ENCODE data around the gene SACM1L. TPM values are rescaled to one million over a fixed set of nuclear protein-coding genes. Genes with fewer than 3 reads are reported as not detected.
A peak's percentile ranks its signal among the peaks of the same experiment; 100 is the strongest.
"Not testable (repeated sequence)": the region's sequence is repeated elsewhere in the genome, so short reads cannot be mapped to it uniquely, and the experiment has no call there.

The SACM1L gene
- total RNA-seq, 1 donor from 2014 or later, result 91.7 TPM

GRCh38 chr3:45690336-45691035 lies 1.3 kb downstream of the SACM1L start:
- intact Hi-C loops (cut with micrococcal nuclease), result loop anchor here (10.0 kb wide), 2 partner anchors 576 to 604 kb away; no protein-coding TSS in a partner anchor
- Mint-ChIP-seq H3K27me3 (peaks cover 4% of the 10 kb centered on the region), H3K27ac (peak overlapping the region; percentile 94), H3K9me3 (peaks cover 4% of the 10 kb centered on the region), H3K36me3 (ENCODE audit: low read depth) (peaks cover 43% of the 10 kb centered on the region), H3K4me3 (peak overlapping the region; percentile 87), H3K4me1 (peaks cover 52% of the 10 kb centered on the region)
- peak; percentile 65 for DNase-seq

GRCh38 chr3:45691842-45692241 lies 2.6 kb downstream of the SACM1L start:
- Mint-ChIP-seq H3K4me1 (peaks cover 62% of the 10 kb centered on the region), H3K36me3 (ENCODE audit: low read depth) (peaks cover 53% of the 10 kb centered on the region), H3K27me3 (peaks cover 4% of the 10 kb centered on the region), H3K27ac (peak overlapping the region; percentile 94), H3K4me3 (peak overlapping the region; percentile 87), H3K9me3 (peaks cover 4% of the 10 kb centered on the region)
- no peak for DNase-seq
- intact Hi-C loops (cut with micrococcal nuclease), result loop anchor here (10.0 kb wide), 2 partner anchors 577 to 603 kb away; no protein-coding TSS in a partner anchor

- Mint-ChIP-seq H3K27me3 (peaks cover 4% of the 10 kb centered on the region), H3K9me3 (peaks cover 4% of the 10 kb centered on the region), H3K4me1 (peaks cover 61% of the 10 kb centered on the region), H3K27ac (peak overlapping the region; percentile 97), H3K4me3 (peak overlapping the region; percentile 80), H3K36me3 (ENCODE audit: low read depth) (peaks cover 56% of the 10 kb centered on the region)
- intact Hi-C loops (cut with micrococcal nuclease), result loop anchor here (10.0 kb wide), 2 partner anchors 578 to 602 kb away; no protein-coding TSS in a partner anchor
- DNase-seq, result no peak
Measured at GRCh38 chr3:45692866-45693265, 3.7 kb downstream of the SACM1L start.

- Mint-ChIP-seq H3K27ac (peak overlapping the region; percentile 97), H3K4me3 (peak overlapping the region; percentile 80), H3K9me3 (peaks cover 2% of the 10 kb centered on the region), H3K4me1 (peaks cover 54% of the 10 kb centered on the region), H3K27me3 (peaks cover 1% of the 10 kb centered on the region), H3K36me3 (ENCODE audit: low read depth) (peaks cover 56% of the 10 kb centered on the region)
- intact Hi-C loops (cut with micrococcal nuclease), result loop anchor here (2.0 to 10.0 kb wide), 3 partner anchors 221 to 601 kb away; no protein-coding TSS in a partner anchor
- peak; percentile 81 for DNase-seq
Measured at GRCh38 chr3:45693941-45694521, 4.8 kb downstream of the SACM1L start.

GRCh38 chr3:45695166-45695565 lies 6.0 kb downstream of the SACM1L start:
- Mint-ChIP-seq H3K36me3 (ENCODE audit: low read depth) (peaks cover 60% of the 10 kb centered on the region), H3K27ac (peak overlapping the region; percentile 97), H3K4me1 (peaks cover 57% of the 10 kb centered on the region), H3K4me3 (peak overlapping the region; percentile 80)
- H3K9me3 Mint-ChIP-seq, H3K27me3 Mint-ChIP-seq: not testable (repeated sequence)
- peak; percentile 55 for DNase-seq
- intact Hi-C loops (cut with micrococcal nuclease), result loop anchor here (2.0 to 10.0 kb wide), 3 partner anchors 220 to 600 kb away; no protein-coding TSS in a partner anchor

GRCh38 chr3:45700570-45701073 lies 11.4 kb downstream of the SACM1L start:
- DNase-seq, result peak; percentile 51
- Mint-ChIP-seq H3K27me3 (no peaks in the 10 kb centered on the region), H3K36me3 (ENCODE audit: low read depth) (peaks cover 40% of the 10 kb centered on the region), H3K4me3 (no peak overlapping the region), H3K4me1 (peaks cover 33% of the 10 kb centered on the region), H3K27ac (no peak overlapping the region), H3K9me3 (no peaks in the 10 kb centered on the region)
- intact Hi-C loops (cut with micrococcal nuclease), result no loop called here

- Mint-ChIP-seq H3K4me1 (peaks cover 33% of the 10 kb centered on the region), H3K4me3 (no peak overlapping the region), H3K27me3 (no peaks in the 10 kb centered on the region), H3K9me3 (no peaks in the 10 kb centered on the region), H3K36me3 (ENCODE audit: low read depth) (peaks cover 40% of the 10 kb centered on the region), H3K27ac (no peak overlapping the region)
- DNase-seq, result no peak
- intact Hi-C loops (cut with micrococcal nuclease), result no loop called here
Measured at GRCh38 chr3:45701172-45701867, 12.1 kb downstream of the SACM1L start.

GRCh38 chr3:45704301-45704943 lies 15.2 kb downstream of the SACM1L start:
- Mint-ChIP-seq H3K36me3 (ENCODE audit: low read depth) (peaks cover 48% of the 10 kb centered on the region), H3K27me3 (no peaks in the 10 kb centered on the region), H3K4me1 (peaks cover 29% of the 10 kb centered on the region), H3K4me3 (no peak overlapping the region), H3K27ac (peak overlapping the region; percentile 40), H3K9me3 (no peaks in the 10 kb centered on the region)
- intact Hi-C loops (cut with micrococcal nuclease), result no loop called here
- no peak for DNase-seq

- intact Hi-C loops (cut with micrococcal nuclease), result no loop called here
Measured at GRCh38 chr3:45705839-45706808, 16.9 kb downstream of the SACM1L start.

GRCh38 chr3:45711931-45712330 lies 22.7 kb downstream of the SACM1L start:
- intact Hi-C loops (cut with micrococcal nuclease), result no loop called here
- no peak overlapping the region for H3K27ac Mint-ChIP-seq
- H3K27me3 Mint-ChIP-seq, result no peaks in the 10 kb centered on the region
- peaks cover 15% of the 10 kb centered on the region for H3K4me1 Mint-ChIP-seq
- no peak for DNase-seq
- H3K36me3 Mint-ChIP-seq (ENCODE audit: low read depth), result peaks cover 60% of the 10 kb centered on the region
- no peak overlapping the region for H3K4me3 Mint-ChIP-seq
- H3K9me3 Mint-ChIP-seq, result no peaks in the 10 kb centered on the region

More at GRCh38 chr3:45705839-45706808, 16.9 kb downstream of the SACM1L start:
- no peak for DNase-seq
- peaks cover 24% of the 10 kb centered on the region for H3K4me1 Mint-ChIP-seq
- H3K9me3 Mint-ChIP-seq, result no peaks in the 10 kb centered on the region
- peaks cover 49% of the 10 kb centered on the region for H3K36me3 Mint-ChIP-seq (ENCODE audit: low read depth)
- H3K27me3 Mint-ChIP-seq, result no peaks in the 10 kb centered on the region
- H3K4me3 Mint-ChIP-seq, result no peak overlapping the region
- peak overlapping the region; percentile 73 for H3K27ac Mint-ChIP-seq

GRCh38 chr3:45712434-45713110 lies 23.4 kb downstream of the SACM1L start:
- DNase-seq, result no peak
- Mint-ChIP-seq H3K27ac (peak overlapping the region; percentile 6), H3K36me3 (ENCODE audit: low read depth) (peaks cover 61% of the 10 kb centered on the region), H3K4me3 (no peak overlapping the region), H3K4me1 (peaks cover 19% of the 10 kb centered on the region), H3K9me3 (no peaks in the 10 kb centered on the region), H3K27me3 (no peaks in the 10 kb centered on the region)
- intact Hi-C loops (cut with micrococcal nuclease), result no loop called here

- Mint-ChIP-seq H3K4me3 (no peak overlapping the region), H3K27me3 (no peaks in the 10 kb centered on the region), H3K27ac (no peak overlapping the region), H3K4me1 (peaks cover 22% of the 10 kb centered on the region), H3K9me3 (no peaks in the 10 kb centered on the region), H3K36me3 (ENCODE audit: low read depth) (peaks cover 57% of the 10 kb centered on the region)
- no peak for DNase-seq
- intact Hi-C loops (cut with micrococcal nuclease), result no loop called here
Measured at GRCh38 chr3:45715945-45716344, 26.7 kb downstream of the SACM1L start.
